Eye (tissue), 1 donor: ENCODE results near the gene STAG3.
"Not testable (repeated sequence)": the region's sequence is repeated elsewhere in the genome, so short reads cannot be mapped to it uniquely, and the experiment has no call there.

Source experiments
- DNase-seq: peaks from one replicate; pipeline ENCODE4 v3.0.0-alpha.2; 2015

Gene STAG3

DNA sequence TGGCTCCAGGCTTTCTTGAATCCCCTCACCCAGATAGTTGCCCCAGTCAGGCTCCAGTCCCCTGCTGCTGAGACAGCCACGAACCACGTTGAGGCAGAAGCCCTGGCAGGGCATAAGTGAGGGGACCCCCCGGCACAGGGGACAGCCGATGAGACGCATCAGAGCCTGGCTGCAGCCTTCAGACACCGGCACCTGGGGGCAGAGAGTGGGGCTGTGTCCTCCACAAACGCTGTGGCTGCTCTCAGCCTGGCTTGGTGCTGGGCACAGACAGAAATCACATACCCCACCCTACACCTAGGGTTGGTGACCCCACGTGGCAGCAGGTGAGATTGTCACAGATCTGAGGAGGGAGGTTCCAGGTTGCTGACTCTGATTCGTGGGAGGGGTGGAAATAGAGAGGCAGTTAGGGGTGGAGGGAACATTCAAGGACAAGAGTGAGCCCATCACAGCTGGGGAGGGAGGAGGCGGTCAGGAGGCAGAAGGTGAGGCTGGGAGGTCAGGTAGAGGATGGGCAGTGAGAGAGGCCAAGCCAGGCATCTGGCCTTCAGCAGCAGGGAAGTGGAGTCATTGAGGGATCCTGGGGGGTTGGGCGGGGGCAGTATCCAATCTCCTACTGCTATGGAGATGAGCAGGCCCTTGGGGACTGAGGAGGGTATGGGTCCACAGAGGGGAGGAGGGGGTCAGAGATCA is 3.8 kb upstream of the STAG3 start:
- no peak for DNase-seq

DNA sequence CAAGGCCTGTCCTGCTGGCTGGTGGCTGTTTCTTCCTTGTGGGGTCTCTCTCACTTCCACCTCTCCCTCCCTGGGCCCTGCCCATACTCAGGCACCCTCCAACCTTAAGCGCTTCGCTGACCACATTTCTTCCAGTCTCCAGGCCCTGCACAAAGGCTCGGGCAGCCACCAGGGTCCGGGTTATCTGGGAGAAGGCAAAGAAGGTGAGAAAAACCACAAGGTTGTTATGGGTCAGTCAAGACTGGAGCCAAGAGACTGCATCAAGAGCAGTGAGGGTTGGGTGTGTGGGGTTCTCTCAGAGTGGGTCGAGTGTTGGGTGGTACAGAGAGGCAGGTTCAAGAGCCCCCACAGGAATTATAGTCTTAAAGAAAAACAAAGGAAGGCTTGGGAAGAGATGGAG is 3.1 kb upstream of the STAG3 start:
- DNase-seq = no peak

DNA sequence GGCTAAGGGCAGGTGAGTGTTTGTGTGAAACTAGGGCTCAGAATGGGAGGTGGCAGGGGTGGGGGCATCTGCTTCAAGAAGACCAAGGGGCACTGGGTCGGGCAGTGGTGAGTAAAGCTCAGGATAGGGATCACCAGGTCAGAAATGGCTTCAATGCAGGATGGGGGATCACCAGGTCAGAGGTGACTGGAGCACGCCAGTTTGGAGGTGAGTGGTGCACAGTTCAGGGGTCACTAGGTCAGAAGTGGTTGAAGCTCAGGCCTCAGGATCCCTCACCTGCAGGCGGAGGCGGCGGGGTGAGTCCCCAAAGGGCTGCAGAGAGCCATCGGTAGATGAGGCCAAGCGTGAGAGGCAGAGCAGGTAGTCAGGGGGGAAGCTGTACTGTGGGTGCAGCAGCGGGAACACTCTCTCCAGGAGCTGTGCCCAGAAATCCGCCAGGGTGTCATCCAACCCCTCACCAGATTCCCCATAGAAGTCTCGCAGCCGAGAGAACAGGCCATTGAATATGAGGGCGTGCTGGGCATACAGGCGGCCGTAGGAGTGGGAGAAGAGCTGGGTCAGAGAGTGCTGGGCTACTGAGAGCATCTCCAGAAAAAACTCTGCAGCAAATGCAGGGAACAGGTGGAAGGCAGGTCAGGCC is 2.3 kb upstream of the STAG3 start:
- DNase-seq = no peak

DNA sequence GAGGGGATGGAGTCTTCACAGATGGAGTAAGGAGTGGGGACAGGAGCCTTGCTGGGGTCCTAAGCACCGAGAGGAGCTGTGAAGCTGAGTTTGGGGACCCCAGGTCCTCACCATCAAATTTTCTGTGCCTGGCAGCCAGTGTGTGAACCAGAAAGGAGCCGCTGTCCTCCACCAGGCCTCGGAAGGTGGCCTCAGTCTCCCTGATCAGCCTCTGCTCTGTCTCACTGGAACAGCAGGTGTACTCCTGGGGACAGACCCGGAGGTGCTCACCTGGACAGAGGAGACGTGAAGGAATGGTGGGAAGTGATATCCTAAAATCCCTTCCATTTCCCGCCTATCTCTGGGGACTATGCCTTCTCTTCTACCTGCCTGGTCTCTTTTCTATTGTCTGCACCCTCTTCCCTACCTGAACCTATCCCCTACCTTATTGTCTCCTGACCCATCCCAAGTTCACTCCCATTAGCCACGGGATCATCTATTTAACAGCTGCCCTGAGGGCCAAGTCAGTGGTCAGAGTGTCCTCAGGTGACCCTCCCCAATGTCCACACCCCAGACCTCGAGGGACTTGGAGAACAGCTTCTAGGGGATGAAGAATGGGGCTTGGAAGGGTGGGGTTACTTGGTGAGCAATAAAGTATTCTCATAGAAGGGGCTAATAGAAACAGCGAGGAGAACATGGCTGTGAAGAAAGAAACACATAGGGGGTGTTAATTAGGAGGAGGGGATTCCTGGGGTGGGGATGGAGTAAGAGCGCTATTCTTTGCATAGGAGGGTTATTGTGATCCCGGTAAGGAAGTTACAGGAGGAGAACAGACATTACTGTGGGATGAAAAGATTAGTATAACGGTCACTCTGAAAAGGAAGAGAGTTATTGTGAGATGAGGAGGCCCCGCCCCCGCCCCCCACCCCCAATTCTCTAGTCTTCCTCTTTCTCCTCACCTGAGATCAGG is 1.3 kb upstream of the STAG3 start:
- DNase-seq = no peak

DNA sequence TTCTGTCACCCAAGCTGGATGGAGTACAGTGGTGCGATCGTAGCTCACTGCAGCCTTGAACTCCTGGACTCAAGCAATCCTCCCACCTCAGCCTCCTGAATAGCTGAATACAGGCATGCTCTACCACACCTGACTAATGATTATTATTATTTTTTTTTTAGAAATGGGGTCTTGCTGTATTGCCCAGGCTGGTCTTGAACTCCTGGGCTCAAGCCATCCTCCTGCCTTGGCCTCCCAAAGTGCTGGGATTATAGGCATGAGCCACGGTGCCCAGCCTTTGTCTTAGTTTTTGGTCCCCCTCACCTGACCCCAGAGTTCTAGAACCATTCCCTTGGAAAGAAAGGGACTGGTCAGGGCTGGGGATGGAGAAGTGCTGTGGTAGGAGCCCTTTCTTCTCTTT is 2.4 kb downstream of the STAG3 start:
- DNase-seq = not testable (repeated sequence)

DNA sequence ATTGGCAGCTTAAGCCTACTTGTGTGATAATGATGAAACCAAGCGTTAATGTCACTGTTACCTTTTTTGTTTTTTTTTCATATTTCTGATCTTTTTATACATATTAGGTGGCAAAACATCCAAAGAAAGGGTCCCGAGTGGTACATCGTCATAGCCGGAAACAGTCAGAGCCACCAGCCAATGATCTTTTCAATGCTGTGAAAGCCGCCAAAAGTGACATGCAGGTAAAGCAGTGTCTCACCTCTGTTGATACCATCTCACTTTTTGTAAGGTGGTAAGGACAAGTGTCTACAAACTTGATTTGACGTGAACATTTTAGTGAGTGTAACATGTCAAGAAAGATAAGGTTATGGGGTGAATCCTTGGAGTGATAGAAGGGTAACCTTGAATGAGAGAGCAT is 4.9 kb downstream of the STAG3 start:
- not testable (repeated sequence) for DNase-seq

DNA sequence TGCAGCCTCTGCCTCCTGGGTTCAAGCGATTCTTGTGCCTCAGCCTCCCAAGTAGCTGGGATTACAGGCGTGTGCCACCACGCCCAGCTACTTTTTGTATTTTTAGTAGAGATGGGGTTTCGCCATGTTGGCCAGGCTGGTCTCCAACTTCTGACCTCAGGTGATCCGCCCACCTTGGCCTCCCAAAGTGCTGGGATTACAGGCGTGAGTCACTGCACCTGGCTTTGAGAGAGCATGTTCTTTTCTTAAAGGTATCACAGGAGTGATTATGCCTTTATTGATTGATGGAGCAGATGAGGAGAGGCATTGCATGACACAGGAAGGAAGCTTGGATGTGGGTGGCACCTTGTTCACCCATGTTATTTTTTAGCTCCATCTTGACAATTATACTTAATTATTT is 5.4 kb downstream of the STAG3 start:
- DNase-seq = not testable (repeated sequence)

DNA sequence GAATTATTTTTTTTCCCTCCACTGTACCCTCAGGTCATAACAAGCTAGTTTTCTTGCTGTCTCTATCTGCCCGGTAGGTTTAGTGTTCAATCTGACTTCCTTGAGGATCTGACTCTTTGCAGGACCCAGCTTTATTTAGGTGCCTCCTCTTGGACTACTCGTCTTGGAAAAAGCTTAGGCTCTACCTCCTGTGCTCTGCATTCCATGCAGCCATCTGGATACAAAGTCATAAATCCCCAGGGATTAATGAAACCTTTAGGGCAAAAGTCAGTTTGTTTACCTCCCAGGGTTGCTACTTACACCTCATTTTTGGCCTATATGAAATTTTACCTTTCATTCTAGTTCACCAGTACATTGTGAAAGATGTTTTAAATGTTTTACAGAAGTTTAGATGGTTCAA is 8.0 kb downstream of the STAG3 start:
- DNase-seq = no peak

DNA sequence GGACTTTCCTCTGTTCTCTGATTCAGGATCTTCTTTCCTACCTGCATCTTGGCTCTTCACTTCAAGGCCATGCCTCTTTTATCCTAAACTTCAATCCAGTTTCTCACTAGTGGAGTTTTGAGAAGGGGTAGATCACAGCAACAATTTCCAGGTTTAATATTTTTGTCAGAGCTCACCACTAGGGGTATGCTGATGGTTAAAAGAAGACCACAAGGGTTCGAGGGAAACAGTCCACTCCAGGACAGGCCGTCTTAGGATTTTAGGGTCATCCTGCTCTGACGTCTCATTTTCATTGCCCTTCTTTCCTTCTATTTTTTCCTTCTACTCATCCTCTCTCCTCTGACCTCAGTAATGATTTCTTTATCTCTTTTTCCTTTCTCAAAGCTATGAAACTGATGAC is 11.3 kb downstream of the STAG3 start:
- no peak for DNase-seq

DNA sequence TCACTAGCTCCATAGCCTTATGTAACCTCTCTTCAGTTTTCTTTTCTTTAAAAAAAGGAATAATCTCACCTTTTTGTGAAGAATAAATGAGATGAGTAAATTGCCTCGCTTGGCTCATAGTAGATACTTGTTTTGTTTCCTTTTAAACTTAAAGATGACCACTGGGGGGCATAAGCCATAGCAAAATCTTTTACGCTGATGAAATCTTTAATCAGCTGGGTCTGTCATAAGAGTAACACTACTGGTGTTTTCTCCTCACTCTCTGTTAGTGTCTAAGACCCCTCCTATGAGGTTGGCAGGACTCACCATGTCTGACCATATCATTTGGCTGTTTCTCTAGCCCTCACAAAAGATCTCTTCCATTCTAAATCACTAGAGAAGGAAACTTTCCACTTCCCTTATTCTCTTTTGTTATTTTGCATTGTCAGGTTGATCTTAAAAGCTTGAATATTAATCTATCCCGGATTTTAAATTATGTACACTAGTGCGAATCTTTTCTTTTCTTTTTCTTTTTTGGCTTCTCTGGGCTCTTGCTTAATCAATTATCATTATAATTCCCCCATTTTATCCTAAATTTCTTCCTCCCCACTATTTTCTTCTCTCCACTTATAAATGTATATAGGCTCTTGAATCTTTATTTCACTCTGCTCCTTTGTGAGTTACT is 12.5 kb downstream of the STAG3 start:
- no peak for DNase-seq

DNA sequence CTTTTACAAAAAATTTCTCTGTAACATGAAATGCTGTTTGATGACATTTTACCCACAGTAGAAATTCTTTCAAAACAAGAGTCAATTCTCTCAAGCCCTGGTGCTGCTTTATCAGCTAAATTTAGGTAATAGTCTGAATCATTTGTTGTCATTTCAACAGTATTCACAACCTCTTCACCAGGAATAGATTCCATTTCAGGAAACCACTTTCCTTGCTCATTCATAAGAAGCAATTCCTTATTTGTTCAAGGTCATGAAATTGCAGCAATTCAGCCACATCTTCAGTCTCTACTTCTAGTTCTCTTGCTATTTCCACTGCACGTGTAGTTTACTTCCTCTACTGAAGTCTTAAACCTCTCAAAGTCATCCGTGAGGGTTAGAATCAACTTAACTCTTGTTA is 14.1 kb downstream of the STAG3 start:
- DNase-seq = no peak

DNA sequence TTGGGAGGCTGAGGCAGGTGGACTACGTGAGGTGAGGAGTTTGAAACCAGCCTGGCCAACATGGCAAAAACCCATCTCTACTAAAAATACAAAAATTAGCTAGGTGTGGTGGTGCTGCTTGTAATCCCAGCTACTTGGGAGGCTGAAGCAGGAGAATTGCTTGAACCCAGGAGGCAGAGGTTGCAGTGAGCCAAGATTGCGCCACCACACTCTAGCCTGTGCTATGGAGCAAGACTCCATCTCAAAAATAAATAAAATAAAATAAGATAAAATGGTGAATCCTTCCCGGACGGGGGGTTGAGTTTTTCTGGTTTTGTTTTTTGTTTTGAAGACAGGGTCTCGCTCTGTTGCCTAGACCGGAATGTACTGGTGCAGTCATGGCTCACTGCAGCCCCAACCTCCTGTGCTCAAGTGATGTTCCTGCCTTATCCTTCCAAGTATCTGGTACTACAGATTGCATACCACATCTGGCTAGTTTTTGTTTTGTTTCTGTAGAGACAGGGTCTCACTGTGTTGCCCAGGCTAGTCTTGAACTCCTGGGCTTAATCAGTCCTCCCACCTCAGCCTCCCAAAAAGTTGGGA is 14.7 kb downstream of the STAG3 start:
- DNase-seq = not testable (repeated sequence)

DNA sequence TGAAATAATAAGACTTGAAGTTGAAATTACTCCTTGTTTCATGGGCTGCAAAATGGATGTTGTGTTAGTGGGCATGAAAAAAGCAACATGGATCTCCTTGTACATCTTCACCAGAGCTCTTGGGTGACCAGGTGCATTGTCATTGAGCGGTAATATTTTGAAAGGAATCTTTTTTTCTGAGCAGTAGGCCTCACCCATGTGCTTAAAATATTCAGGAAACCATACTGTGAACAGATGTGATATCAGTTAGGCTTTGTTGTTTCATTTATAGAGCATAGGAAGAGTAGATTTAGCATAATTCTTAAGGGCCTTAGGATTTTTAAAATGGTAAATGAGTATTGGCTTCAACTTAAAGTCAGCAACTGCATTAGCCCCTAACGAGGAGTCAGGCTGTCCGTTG is 15.3 kb downstream of the STAG3 start:
- no peak for DNase-seq

DNA sequence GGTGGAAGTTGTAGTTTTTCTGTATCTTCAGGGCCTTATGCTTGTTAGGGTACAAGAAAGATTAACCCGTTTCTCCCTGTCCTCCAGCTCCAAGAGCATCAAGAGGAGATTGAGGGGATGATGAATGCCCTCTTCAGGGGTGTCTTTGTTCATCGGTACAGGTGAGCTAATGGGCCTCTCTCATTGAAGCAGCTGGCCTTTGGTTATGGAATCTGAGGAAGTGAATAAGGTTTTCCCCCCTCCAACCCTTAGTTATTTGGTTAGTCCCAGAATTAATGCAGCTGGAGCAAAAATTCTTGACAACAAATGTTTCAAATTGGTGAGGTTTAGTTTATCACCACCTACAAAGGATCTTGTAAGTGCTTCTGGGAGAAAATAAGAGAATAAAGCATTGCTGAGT is 17.5 kb downstream of the STAG3 start:
- DNase-seq = no peak

DNA sequence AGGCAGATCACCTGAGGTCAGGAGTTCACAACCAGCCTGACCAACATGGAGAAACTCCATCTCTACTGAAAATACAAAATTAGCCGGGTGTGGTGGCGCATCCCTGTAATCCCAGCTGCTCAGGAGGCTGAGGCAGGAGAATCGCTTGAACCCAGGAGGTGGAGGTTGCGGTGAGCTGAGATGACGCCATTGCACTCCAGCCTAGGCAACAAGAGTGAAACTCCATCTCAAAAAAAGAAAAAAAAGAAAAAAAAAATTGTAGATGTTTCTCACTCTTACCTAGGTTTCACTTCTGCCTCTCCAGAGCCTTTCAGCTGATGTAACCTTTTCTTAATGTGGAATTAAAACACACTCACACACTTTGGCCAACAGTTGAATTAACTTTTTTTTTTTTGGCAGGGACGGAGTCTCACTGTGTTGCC is 18.2 kb downstream of the STAG3 start:
- not testable (repeated sequence) for DNase-seq

DNA sequence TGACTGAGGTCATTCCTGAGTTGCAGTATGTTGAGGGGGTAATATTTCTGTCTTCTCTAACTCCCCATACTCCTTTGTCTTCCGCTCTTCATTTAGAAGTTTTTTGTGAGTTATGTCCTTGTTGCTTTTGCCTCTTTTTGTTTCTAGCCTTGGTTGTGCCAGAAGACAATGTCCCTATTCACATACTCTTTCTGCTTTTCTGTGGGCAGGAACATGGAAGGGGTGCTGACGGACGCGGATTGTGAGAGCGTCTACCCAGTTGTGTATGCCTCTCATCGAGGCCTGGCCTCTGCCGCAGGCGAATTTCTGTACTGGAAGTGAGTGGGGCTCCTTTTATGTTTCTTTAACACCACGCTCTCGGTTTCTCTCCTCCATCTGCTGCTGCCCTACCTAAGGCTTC is 20.5 kb downstream of the STAG3 start:
- no peak for DNase-seq

DNA sequence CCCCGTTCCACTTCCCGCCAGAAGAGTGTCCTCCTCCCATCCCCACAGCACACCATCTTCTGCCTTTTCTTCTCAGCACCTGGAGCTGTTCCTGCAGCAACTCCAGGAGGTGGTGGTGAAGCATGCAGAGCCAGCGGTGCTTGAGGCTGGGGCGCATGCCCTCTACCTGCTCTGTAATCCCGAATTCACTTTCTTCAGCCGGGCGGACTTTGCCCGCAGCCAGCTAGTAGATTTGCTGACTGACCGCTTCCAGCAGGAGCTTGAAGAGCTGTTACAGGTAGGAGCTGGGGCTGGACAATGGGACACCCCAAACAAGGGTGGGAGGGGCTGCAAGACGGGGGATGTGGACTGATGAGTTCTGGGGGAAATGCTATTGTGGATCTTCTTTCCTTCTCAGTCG is 23.0 kb downstream of the STAG3 start:
- DNase-seq = no peak

DNA sequence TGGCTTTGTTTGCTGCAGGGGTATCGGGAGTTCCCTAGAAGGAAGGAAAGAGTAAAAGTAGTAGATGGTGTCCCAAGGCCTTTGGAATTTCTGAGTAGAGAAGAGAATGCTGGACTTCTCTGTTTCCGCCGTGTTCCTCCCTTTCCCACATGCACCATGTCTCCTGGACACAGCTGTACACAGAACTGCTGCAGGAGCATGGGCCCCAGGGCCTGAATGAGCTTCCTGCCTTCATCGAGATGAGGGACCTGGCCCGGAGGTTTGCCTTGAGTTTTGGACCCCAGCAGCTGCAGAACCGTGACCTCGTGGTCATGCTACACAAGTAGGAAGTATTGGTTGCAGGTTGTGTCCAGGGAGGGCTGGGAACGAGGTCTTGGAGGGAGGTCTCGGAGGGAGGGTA is 26.7 kb downstream of the STAG3 start:
- DNase-seq = no peak

DNA sequence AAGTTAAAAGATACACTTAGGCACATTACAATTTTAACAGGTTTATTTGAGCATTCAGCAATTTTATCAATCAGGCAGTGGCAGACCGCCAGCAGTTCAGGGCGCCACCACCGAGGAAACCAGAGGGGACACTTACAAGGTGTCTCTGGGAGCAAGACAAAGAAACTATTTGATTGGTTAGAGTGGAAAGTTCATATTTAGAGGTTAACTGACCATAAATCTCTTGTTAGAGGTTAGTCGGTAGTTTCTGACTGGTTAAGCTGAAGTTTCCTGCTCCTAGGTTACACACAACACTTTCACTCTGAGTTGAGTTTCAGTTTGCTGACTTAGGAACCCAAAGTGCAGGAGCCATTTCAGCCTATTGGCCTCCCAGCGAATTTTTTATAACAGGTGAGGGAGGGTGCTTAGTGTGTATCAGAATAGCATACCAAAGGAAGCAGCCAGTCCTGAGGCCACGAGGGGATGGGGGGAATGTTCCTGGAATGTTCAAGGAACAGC is 31.2 kb downstream of the STAG3 start:
- DNase-seq = no peak

DNA sequence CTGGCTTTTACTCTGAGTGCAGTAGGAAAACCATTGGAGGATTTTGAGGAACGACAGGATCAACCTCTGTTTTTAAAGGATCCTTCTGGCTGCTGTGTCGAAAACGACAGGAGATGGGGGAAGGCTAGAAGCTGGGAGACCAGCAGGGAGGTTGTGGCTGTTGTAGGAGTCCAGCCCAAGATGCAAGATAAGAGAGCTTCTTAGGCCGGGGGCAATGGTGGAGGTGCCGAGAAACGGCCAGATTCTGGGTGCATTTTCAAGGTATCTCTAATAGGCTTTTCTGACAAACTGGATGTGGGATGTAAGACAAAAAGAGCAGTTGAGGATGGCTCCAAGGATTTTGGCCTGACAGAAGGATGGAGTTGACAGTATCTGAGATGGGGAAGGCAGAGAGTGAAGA is 31.8 kb downstream of the STAG3 start:
- DNase-seq = no peak

DNA sequence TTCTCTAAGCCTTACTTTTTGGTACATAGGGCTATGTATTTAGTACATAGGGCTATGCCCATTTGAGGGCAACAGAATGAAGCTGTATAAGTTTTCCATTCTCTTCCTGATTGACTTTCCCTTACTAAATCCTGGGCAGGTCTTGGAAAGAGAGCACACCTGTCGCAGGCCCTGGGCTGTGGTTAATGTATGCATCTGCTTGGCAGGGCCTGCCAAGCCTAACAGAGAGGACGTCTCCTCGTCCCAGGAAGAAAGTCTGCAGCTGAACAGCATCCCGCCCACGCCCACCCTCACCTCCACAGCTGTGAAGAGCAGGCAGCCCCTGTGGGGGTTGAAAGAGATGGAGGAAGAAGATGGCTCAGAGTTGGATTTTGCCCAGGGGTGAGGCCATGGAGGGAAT is 33.1 kb downstream of the STAG3 start:
- DNase-seq = no peak

DNA sequence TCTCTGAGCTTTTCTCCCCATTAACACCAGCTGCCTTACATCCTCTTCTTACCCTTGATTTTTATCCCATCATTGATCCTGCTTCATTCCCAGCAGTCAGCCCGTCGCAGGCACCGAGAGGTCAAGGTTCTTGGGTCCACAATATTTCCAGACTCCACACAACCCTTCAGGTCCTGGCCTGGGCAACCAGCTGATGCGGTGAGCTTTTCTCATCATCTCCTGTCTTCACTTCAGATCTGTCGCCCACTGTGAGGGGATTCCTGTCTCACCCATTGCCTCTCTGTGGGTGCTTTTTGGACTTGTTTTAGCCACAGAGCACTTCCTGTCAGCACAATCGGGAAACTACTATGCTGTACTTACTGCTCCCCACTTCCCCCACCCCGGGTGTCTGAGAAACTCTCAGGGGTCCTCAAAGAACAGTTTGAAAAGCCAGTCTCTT is 33.6 kb downstream of the STAG3 start:
- DNase-seq = no peak
